ENCODE measurements around the gene CIDEC. TPM values are rescaled to one million over a fixed set of nuclear protein-coding genes. Genes with fewer than 3 reads are reported as not detected.

The CIDEC gene
- total and polyA plus RNA-seq, 2 of the 13 experiments (the other 11 are each of a cell fraction or from before 2014, with no cell fraction given), result 2.5 to 10.4 TPM

DNA sequence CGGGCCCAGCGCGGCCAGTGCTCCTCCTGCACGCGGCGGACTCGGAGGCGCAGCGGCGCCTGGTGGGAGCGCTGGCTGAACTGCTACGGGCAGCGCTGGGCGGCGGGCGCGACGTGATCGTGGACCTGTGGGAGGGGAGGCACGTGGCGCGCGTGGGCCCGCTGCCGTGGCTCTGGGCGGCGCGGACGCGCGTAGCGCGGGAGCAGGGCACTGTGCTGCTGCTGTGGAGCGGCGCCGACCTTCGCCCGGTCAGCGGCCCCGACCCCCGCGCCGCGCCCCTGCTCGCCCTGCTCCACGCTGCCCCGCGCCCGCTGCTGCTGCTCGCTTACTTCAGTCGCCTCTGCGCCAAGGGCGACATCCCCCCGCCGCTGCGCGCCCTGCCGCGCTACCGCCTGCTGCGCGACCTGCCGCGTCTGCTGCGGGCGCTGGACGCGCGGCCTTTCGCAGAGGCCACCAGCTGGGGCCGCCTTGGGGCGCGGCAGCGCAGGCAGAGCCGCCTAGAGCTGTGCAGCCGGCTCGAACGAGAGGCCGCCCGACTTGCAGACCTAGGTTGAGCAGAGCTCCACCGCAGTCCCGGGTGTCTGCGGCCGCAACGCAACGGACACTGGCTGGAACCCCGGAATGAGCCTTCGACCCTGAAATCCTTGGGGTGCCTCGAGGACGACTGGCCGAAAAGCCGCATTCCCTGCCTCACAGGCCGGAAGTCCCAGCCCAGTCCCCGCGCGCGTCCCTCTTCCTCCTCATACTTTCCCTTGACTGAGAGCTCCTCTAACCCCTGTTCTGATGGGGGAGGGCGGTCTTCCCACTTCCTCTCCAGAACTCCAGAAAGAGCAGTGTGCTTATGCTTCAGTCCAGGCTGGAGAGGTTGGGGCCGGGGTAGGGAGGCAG lies 35.4 kb upstream of the CIDEC start (continued):
- peak; percentile 36; the same call in 1 of the 2 replicates for TF ChIP-seq GATAD2A (CRISPR knock-in tag; IDR thresholded peaks at IDR 0.05)
- peak; percentile 93 for TF ChIP-seq ZNF563 (CRISPR knock-in tag; IDR thresholded peaks at IDR 0.05)
- peak; percentile 57; the same call in 1 of the 2 replicates for TF ChIP-seq KMT2A (CRISPR knock-in tag; IDR thresholded peaks at IDR 0.05)
- TF ChIP-seq, protein P1, sequence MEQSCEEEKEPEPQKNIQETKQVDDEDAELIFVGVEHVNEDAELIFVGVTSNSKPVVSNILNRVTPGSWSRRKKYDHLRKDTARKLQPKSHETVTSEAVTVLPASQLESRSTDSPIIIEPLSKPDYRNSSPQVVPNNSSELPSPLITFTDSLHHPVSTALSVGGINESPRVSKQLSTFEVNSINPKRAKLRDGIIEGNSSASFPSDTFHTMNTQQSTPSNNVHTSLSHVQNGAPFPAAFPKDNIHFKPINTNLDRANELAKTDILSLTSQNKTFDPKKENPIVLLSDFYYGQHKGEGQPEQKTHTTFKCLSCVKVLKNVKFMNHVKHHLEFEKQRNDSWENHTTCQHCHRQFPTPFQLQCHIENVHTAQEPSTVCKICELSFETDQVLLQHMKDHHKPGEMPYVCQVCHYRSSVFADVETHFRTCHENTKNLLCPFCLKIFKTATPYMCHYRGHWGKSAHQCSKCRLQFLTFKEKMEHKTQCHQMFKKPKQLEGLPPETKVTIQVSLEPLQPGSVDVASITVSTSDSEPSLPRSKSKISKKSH (CRISPR knock-in tag; IDR thresholded peaks at IDR 0.05; ENCODE audit: borderline replicate concordance), result no peak
- TF ChIP-seq ZNF558 (CRISPR knock-in tag; IDR thresholded peaks at IDR 0.05; ENCODE audit: borderline replicate concordance), result peak; percentile 44; the same call in 1 of the 2 replicates
- TF ChIP-seq, protein P2, sequence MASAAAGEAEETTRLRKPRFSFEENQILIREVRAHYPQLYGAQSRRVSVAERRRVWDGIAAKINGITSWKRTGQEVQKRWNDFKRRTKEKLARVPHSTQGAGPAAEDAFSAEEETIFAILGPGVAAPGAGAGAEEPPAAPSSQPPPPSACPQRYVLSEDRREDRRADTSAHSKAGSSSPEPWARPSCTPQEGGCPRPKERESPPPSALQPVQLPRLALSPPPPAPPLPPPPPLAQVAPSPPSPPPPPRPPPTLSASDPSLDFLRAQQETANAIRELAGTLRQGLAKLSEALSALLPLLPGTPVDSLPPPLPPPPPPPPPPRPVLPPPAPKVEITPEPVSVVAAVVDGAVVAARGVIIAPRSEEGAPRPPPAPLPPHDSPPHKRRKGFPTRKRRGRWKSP (CRISPR knock-in tag; IDR thresholded peaks at IDR 0.05), result peak; percentile 86
- 0 out of 2 replicates have a peak, but pooled peaks have one; percentile 12 for TF ChIP-seq ZBTB3 (CRISPR knock-in tag; IDR thresholded peaks at IDR 0.05; ENCODE audit: borderline replicate concordance, low read depth)
- TF ChIP-seq, protein P3, sequence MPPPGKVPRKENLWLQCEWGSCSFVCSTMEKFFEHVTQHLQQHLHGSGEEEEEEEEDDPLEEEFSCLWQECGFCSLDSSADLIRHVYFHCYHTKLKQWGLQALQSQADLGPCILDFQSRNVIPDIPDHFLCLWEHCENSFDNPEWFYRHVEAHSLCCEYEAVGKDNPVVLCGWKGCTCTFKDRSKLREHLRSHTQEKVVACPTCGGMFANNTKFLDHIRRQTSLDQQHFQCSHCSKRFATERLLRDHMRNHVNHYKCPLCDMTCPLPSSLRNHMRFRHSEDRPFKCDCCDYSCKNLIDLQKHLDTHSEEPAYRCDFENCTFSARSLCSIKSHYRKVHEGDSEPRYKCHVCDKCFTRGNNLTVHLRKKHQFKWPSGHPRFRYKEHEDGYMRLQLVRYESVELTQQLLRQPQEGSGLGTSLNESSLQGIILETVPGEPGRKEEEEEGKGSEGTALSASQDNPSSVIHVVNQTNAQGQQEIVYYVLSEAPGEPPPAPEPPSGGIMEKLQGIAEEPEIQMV (CRISPR knock-in tag; IDR thresholded peaks at IDR 0.05; ENCODE audit: low read depth), result peak; percentile 75; the same call in 1 of the 2 replicates
- peak; percentile 62 for TF ChIP-seq ERF (CRISPR knock-in tag; IDR thresholded peaks at IDR 0.05)
- TF ChIP-seq, protein P4, sequence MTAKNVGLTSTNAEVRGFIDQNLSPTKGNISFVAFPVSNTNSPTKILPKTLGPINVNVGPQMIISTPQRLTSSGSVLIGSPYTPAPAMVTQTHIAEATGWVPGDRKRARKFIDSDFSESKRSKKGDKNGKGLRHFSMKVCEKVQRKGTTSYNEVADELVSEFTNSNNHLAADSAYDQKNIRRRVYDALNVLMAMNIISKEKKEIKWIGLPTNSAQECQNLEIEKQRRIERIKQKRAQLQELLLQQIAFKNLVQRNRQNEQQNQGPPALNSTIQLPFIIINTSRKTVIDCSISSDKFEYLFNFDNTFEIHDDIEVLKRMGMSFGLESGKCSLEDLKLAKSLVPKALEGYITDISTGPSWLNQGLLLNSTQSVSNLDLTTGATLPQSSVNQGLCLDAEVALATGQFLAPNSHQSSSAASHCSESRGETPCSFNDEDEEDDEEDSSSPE (CRISPR knock-in tag; IDR thresholded peaks at IDR 0.05), result peak; percentile 91
- TF ChIP-seq ZNF331 (CRISPR knock-in tag; IDR thresholded peaks at IDR 0.05), result peak; percentile 47; the same call in 1 of the 2 replicates
- TF ChIP-seq SPEN (CRISPR knock-in tag; IDR thresholded peaks at IDR 0.05; ENCODE audit: low read depth), result peak; percentile 17; the same call in 1 of the 2 replicates
- TF ChIP-seq ZNF274 (CRISPR knock-in tag; IDR thresholded peaks at IDR 0.05), result no peak
- peak; percentile 18 for TF ChIP-seq PHF5A (CRISPR knock-in tag; IDR thresholded peaks at IDR 0.05; ENCODE audit: low read depth, unreplicated experiment)
- peak; percentile 81; the same call in 1 of the 2 replicates for TF ChIP-seq RFXAP (CRISPR knock-in tag; IDR thresholded peaks at IDR 0.05; ENCODE audit: borderline replicate concordance)
- TF ChIP-seq, protein P5, sequence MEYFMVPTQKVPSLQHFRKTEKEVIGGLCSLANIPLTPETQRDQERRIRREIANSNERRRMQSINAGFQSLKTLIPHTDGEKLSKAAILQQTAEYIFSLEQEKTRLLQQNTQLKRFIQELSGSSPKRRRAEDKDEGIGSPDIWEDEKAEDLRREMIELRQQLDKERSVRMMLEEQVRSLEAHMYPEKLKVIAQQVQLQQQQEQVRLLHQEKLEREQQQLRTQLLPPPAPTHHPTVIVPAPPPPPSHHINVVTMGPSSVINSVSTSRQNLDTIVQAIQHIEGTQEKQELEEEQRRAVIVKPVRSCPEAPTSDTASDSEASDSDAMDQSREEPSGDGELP (IDR thresholded peaks at IDR 0.05; ENCODE audit: borderline replicate concordance, low read depth), result peak; percentile 52; the same call in 1 of the 2 replicates
- TF ChIP-seq BORCS8-MEF2B (CRISPR knock-in tag; IDR thresholded peaks at IDR 0.05), result 0 out of 2 replicates have a peak, but pooled peaks have one; percentile 17
- 0 out of 2 replicates have a peak, but pooled peaks have one; percentile 37 for TF ChIP-seq ZNF562 (CRISPR knock-in tag; IDR thresholded peaks at IDR 0.05; ENCODE audit: borderline replicate concordance)
- no peak for TF ChIP-seq MBD4 (IDR thresholded peaks at IDR 0.05; ENCODE audit: borderline replicate concordance, low read length)
- peak; percentile 87 for TF ChIP-seq RBM22 (optimal IDR thresholded peaks at IDR 0.05; ENCODE audit: low read length)

Measured in HepG2 (cell line).